Mesendoderm (in vitro differentiated cells): ENCODE data around the gene RBM10.

Experiments
- DNase-seq: peaks from one replicate; pipeline ENCODE4 v3.0.0; 2013
- H2AK5ac ChIP-seq: 2 replicates; pipeline ENCODE4 v1.6.1; 2013; ENCODE audit warnings: low read length, inconsistent platforms
- H2BK120ac ChIP-seq: 2 replicates; pipeline ENCODE4 v1.6.1; 2013; ENCODE audit warnings: low read depth, mild to moderate bottlenecking, low read length, moderate library complexity, mixed read lengths
- H2BK15ac ChIP-seq: replicated peaks from 2 replicates; pipeline ENCODE4 v1.6.1; 2013; ENCODE audit warnings: low read depth, mild to moderate bottlenecking, moderate library complexity
- H2BK5ac ChIP-seq: 2 replicates; pipeline ENCODE4 v1.6.1; 2013; ENCODE audit warnings: low read length, inconsistent platforms
- H3K18ac ChIP-seq: 2 replicates; pipeline ENCODE4 v1.6.1; 2013; ENCODE audit warnings: mild to moderate bottlenecking, low read length, mixed read lengths
- H3K23ac ChIP-seq: one replicate; pipeline ENCODE4 v1.6.1; 2013; ENCODE audit warnings: low read length
- H3K27ac ChIP-seq: 2 replicates; pipeline ENCODE4 v1.5.1; 2013; ENCODE audit warnings: low read depth, mild to moderate bottlenecking, inconsistent platforms, low read length, moderate library complexity
- H3K27me3 ChIP-seq: 2 replicates; pipeline ENCODE4 v1.6.1; 2013; ENCODE audit warnings: low read length, control low read depth, mild to moderate bottlenecking, inconsistent platforms; ENCODE audit not compliant: insufficient read depth, poor library complexity
- H3K36me3 ChIP-seq: 2 replicates; pipeline ENCODE4 v1.6.1; 2013; ENCODE audit warnings: low read length, inconsistent platforms; ENCODE audit not compliant: control insufficient read depth, insufficient read depth
- H3K4ac ChIP-seq: one replicate; pipeline ENCODE4 v1.6.1; 2013; ENCODE audit warnings: low read depth, mild to moderate bottlenecking, low read length, moderate library complexity
- H3K4me1 ChIP-seq: 2 replicates; pipeline ENCODE4 v1.6.1; 2013; ENCODE audit warnings: low read depth, low read length, inconsistent platforms; ENCODE audit not compliant: control insufficient read depth
- H3K4me2 ChIP-seq: 2 replicates; pipeline ENCODE4 v1.6.1; 2013; ENCODE audit warnings: low read length
- H3K4me3 ChIP-seq: 2 replicates; pipeline ENCODE4 v1.5.1; 2013; ENCODE audit warnings: mild to moderate bottlenecking, low read length
- H3K56ac ChIP-seq: one replicate; pipeline ENCODE4 v1.6.1; 2013; ENCODE audit warnings: low read length
- H3K79me1 ChIP-seq: 2 replicates; pipeline ENCODE4 v1.6.1; 2013; ENCODE audit warnings: low read length, inconsistent platforms
- H3K79me2 ChIP-seq: 2 replicates; pipeline ENCODE4 v1.6.1; 2013; ENCODE audit warnings: mild to moderate bottlenecking, low read length; ENCODE audit not compliant: control insufficient read depth, insufficient read depth
- H3K9ac ChIP-seq: 2 replicates; pipeline ENCODE4 v1.6.1; 2013; ENCODE audit warnings: low read length, inconsistent platforms
- H4K5ac ChIP-seq: one replicate; pipeline ENCODE4 v1.6.1; 2013; ENCODE audit warnings: low read length
- H4K8ac ChIP-seq: one replicate; pipeline ENCODE4 v1.6.1; 2013; ENCODE audit warnings: low read depth, mild to moderate bottlenecking, control low read depth, low read length, moderate library complexity
- WGBS: extraction: QIAGEN DNeasy Blood & Tissue Kit; methylation state at CpG from one replicate; pipeline ENCODE4 v1.1.7; 2013; ENCODE audit warnings: low lambda C conversion rate, missing lambda C conversion rate; ENCODE audit not compliant: insufficient coverage; ENCODE audit errors: extremely low coverage; 5-methylcytosine and 5-hydroxymethylcytosine counted together

RBM10 gene

GRCh38 chrX:47156611-47157520, 11.8 kb downstream of the RBM10 start:
- no CpG with 5 or more reads among the region's 26 CpGs for WGBS
- Histone ChIP-seq H2BK120ac (no peak overlapping the region), H3K27me3 (no peaks in the 10 kb centered on the region), H3K18ac (no peak overlapping the region), H3K27ac (no peak overlapping the region), H3K4me3 (no peak overlapping the region), H3K36me3 (no peaks in the 10 kb centered on the region), H2BK15ac (no peak overlapping the region), H3K56ac (no peak overlapping the region), H3K79me2 (peaks cover 13% of the 10 kb centered on the region), H2BK5ac (no peak overlapping the region), H3K4me1 (no peaks in the 10 kb centered on the region), H3K79me1 (no peaks in the 10 kb centered on the region), H4K5ac (no peak overlapping the region), H3K9ac (no peak overlapping the region), H3K4me2 (no peak overlapping the region), H3K4ac (no peak overlapping the region), H2AK5ac (no peak overlapping the region), H3K23ac (no peak overlapping the region), H4K8ac (no peak overlapping the region)
- DNase-seq = no peak

- H3K79me1 ChIP-seq = no peaks in the 10 kb centered on the region
- no peak for DNase-seq
- no peaks in the 10 kb centered on the region for H3K36me3 ChIP-seq
- no peaks in the 10 kb centered on the region for H3K4me1 ChIP-seq
- no peak overlapping the region for H3K56ac ChIP-seq
- H2BK120ac ChIP-seq = no peak overlapping the region
- H3K18ac ChIP-seq = no peak overlapping the region
- H3K23ac ChIP-seq = no peak overlapping the region
- no peak overlapping the region for H3K4me3 ChIP-seq
- no CpG with 5 or more reads among the region's 16 CpGs for WGBS
- H3K27ac ChIP-seq = no peak overlapping the region
- peaks cover 13% of the 10 kb centered on the region for H3K79me2 ChIP-seq
- no peak overlapping the region for H4K5ac ChIP-seq
- H3K4me2 ChIP-seq = no peak overlapping the region
- no peak overlapping the region for H2AK5ac ChIP-seq
- H2BK5ac ChIP-seq = no peak overlapping the region
- no peak overlapping the region for H3K4ac ChIP-seq
- no peak overlapping the region for H4K8ac ChIP-seq
- H3K27me3 ChIP-seq = no peaks in the 10 kb centered on the region
- no peak overlapping the region for H2BK15ac ChIP-seq
- H3K9ac ChIP-seq = no peak overlapping the region
Observed at GRCh38 chrX:47158131-47158530, 13.1 kb downstream of the RBM10 start.

DNA sequence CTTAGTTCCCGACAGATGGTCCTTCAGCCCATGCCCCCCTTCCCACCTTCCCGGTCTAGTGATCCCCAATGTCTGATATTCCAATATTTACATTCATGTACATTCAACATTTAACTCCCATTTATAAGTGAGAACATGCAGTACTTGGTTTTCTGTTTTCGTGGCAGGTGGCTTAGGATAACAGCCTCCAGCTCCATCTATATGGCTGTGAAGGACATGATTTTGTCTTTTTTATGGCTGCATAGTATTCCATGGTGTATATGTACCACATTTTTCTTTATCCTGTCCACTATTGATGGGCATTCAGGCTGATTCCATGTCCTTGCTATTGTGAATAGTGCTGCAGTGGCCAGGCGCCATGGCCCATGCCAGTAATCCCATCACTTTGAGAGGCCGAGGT, 13.8 kb downstream of the RBM10 start:
- Histone ChIP-seq H3K27me3 (no peaks in the 10 kb centered on the region), H3K36me3 (no peaks in the 10 kb centered on the region)
- no CpG with 5 or more reads among the region's 5 CpGs for WGBS

DNA sequence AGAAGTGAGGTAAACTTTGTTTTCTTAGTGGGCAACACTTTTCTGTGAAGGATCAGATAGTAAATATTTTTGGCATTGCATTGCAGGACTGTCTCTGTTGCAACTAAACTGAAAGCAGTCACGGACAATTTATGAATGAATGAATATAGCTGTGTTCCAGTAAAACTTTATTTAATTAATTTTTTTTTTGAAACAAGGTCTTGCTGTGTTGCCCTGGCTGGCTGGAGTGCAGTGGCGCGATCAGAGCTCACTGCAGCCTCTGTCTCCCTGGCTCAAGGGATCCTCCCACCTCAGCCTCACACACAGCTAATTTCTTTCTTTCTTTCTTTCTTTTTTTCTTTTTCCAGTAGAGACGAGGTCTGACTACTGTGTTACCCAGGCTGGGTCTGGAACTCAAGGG, 15.8 kb downstream of the RBM10 start:
- Histone ChIP-seq H2BK5ac (no peak overlapping the region), H3K4me2 (no peak overlapping the region), H3K23ac (no peak overlapping the region), H3K56ac (no peak overlapping the region), H3K79me2 (peaks cover 13% of the 10 kb centered on the region), H3K36me3 (no peaks in the 10 kb centered on the region), H4K5ac (no peak overlapping the region), H3K18ac (no peak overlapping the region), H3K9ac (no peak overlapping the region), H3K4me3 (no peak overlapping the region), H4K8ac (no peak overlapping the region), H2BK120ac (no peak overlapping the region), H3K4me1 (no peaks in the 10 kb centered on the region), H3K27me3 (no peaks in the 10 kb centered on the region), H3K79me1 (no peaks in the 10 kb centered on the region), H3K27ac (no peak overlapping the region), H2AK5ac (no peak overlapping the region), H3K4ac (no peak overlapping the region), H2BK15ac (no peak overlapping the region)
- WGBS = no CpG with 5 or more reads among the region's 4 CpGs
- DNase-seq = no peak

More for the DNA sequence above, 13.8 kb downstream of the RBM10 start:
- Histone ChIP-seq H3K18ac (no peak overlapping the region), H4K8ac (no peak overlapping the region), H2BK5ac (no peak overlapping the region), H3K4me3 (no peak overlapping the region), H2BK120ac (no peak overlapping the region), H3K4me1 (no peaks in the 10 kb centered on the region), H3K79me1 (no peaks in the 10 kb centered on the region), H3K79me2 (peaks cover 13% of the 10 kb centered on the region), H3K4me2 (no peak overlapping the region), H2AK5ac (no peak overlapping the region), H3K4ac (no peak overlapping the region), H2BK15ac (no peak overlapping the region), H3K23ac (no peak overlapping the region), H3K9ac (no peak overlapping the region), H3K27ac (no peak overlapping the region), H4K5ac (no peak overlapping the region), H3K56ac (no peak overlapping the region)
- no peak for DNase-seq

GRCh38 chrX:47162927-47163583, 18.0 kb downstream of the RBM10 start:
- no peaks in the 10 kb centered on the region for H3K79me1 ChIP-seq

More at GRCh38 chrX:47162927-47163583, 18.0 kb downstream of the RBM10 start:
- Histone ChIP-seq H4K8ac (no peak overlapping the region), H3K36me3 (no peaks in the 10 kb centered on the region), H3K18ac (no peak overlapping the region), H2BK15ac (no peak overlapping the region), H2BK5ac (no peak overlapping the region), H3K9ac (no peak overlapping the region), H2AK5ac (no peak overlapping the region), H2BK120ac (no peak overlapping the region), H3K27ac (no peak overlapping the region), H3K4me1 (no peaks in the 10 kb centered on the region), H4K5ac (no peak overlapping the region), H3K4me3 (no peak overlapping the region), H3K23ac (no peak overlapping the region), H3K79me2 (no peaks in the 10 kb centered on the region), H3K27me3 (no peaks in the 10 kb centered on the region), H3K4me2 (no peak overlapping the region), H3K4ac (no peak overlapping the region), H3K56ac (no peak overlapping the region)
- 100% methylated on average over 1 of the region's 5 CpGs for WGBS
- no peak for DNase-seq
